ENCODE measurements around the gene SGSH.

- TF ChIP-seq CTCF (IDR thresholded peaks at IDR 0.05) (no peak), POLR2AphosphoS5 (IDR thresholded peaks at IDR 0.05) (no peak), POLR2A (IDR thresholded peaks at IDR 0.05) (no peak)
Measured at GRCh38 chr17:80195141-80195540, 25.0 kb downstream of the SGSH start.

Data from sigmoid colon (tissue), 4 donors.